ENCODE measurements around the gene PPP2R5E. TPM values are rescaled to one million over a fixed set of nuclear protein-coding genes. Genes with fewer than 3 reads are reported as not detected.
A peak's percentile ranks its signal among the peaks of the same experiment; 100 is the strongest.

PPP2R5E gene
- total and polyA plus RNA-seq, 10 of the 15 experiments (the other 5 are each of a cell fraction or from before 2014, with no cell fraction given) = 11.4 to 56.2 (median 22.7) TPM

GRCh38 chr14:63478437-63478852, 64.7 kb downstream of the PPP2R5E start:
- WGBS (ENCODE audit: insufficient coverage, insufficient replicate concordance, low lambda C conversion rate, missing lambda C conversion rate) = 24% methylated on average over 3 of the region's 3 CpGs
- CTCF ChIA-PET = interaction anchor here (0.9 to 1.5 kb wide), 2 partner anchors 12 to 13 kb away, joined by 3 to 4 read pairs; no protein-coding TSS in a partner anchor
- H3K27ac ChIP-seq (ENCODE audit: control insufficient read depth, insufficient read depth) = peak overlapping the region; percentile 81

More at GRCh38 chr14:63478437-63478852, 64.7 kb downstream of the PPP2R5E start:
- Histone ChIP-seq H3K79me2 (ENCODE audit: control insufficient read depth, insufficient read depth, low read length) (peaks cover 77% of the 10 kb centered on the region), H2AFZ (ENCODE audit: control insufficient read depth, low read depth, low read length) (no peak overlapping the region), H3K4me2 (ENCODE audit: control insufficient read depth, insufficient read depth) (peak overlapping the region; percentile 24), H3K27me3 (replicated peaks in 1 of 2; ENCODE audit: control insufficient read depth in 2 of 2, insufficient read depth in 2 of 2, low read length in 1 of 2) (no peaks in the 10 kb centered on the region), H3K9ac (ENCODE audit: control insufficient read depth, insufficient read depth, low read length) (no peak overlapping the region), H4K20me1 (ENCODE audit: control insufficient read depth, insufficient read depth) (no peaks in the 10 kb centered on the region), H3K36me3 (ENCODE audit: control insufficient read depth in 2 of 2, insufficient read depth in 2 of 2, low read length in 1 of 2) (peaks cover 0 to 1% of the 10 kb centered on the region in 2 experiments; a peak in 1 of 4 replicates), H3K9me3 (replicated peaks; ENCODE audit: control insufficient read depth, insufficient read depth, low read length) (no peaks in the 10 kb centered on the region), H3K4me3 (peak overlapping the region; percentile 24; the same call in 1 of the 2 replicates), H3K4me1 (ENCODE audit: control insufficient read depth, insufficient read depth, low read length) (peaks cover 29% of the 10 kb centered on the region)
- TF ChIP-seq POLR2A (IDR thresholded peaks at IDR 0.05; ENCODE audit: low read depth, low read length) (no peak), NFIC (IDR thresholded peaks at IDR 0.05; ENCODE audit: low read depth, low read length) (peak; percentile 51; the same call in 1 of the 2 replicates), BACH1 (IDR thresholded peaks at IDR 0.05; ENCODE audit: borderline replicate concordance) (no peak), LARP7 (IDR thresholded peaks at IDR 0.05) (no peak), NR2F1 (conservative IDR thresholded peaks at IDR 0.05) (0 out of 2 replicates have a peak, but pooled peaks have one; percentile 39), IKZF1 (conservative IDR thresholded peaks at IDR 0.05) (peak; percentile 47; the same call in 1 of the 2 replicates), SKIL (IDR thresholded peaks at IDR 0.05; ENCODE audit: low read depth, poor library complexity, severe bottlenecking) (peak; percentile 19), CEBPB (IDR thresholded peaks at IDR 0.05; ENCODE audit: borderline replicate concordance in 1 of 2, low read depth in 2 of 2, low read length in 2 of 2) (no peak), MTA2 (IDR thresholded peaks at IDR 0.05; ENCODE audit: low read depth) (0 out of 2 replicates have a peak, but pooled peaks have one; percentile 30), RELA (IDR thresholded peaks at IDR 0.05; ENCODE audit: borderline replicate concordance, partially characterized antibody) (no peak), IKZF2 (IDR thresholded peaks at IDR 0.05) (peak; percentile 28 to 73; a peak in 1 of 4 replicates), SREBF1 (IDR thresholded peaks at IDR 0.05; ENCODE audit: low read length) (0 out of 2 replicates have a peak, but pooled peaks have one; percentile 16), CREB1 (IDR thresholded peaks at IDR 0.05; ENCODE audit: low read depth) (0 out of 2 replicates have a peak, but pooled peaks have one; percentile 6), IRF3 (IDR thresholded peaks at IDR 0.05) (no peak), EP300 (IDR thresholded peaks at IDR 0.05; ENCODE audit: borderline replicate concordance in 1 of 2, control insufficient read depth in 1 of 2, low read depth in 2 of 2, low read length in 2 of 2) (peak in 1 of 2 experiments; percentile 13; a peak in 2 of 4 replicates), MEF2B (IDR thresholded peaks at IDR 0.05; ENCODE audit: partially characterized antibody, poor library complexity, severe bottlenecking) (peak; percentile 21), PKNOX1 (IDR thresholded peaks at IDR 0.05) (peak; percentile 53), ATF2 (IDR thresholded peaks at IDR 0.05; ENCODE audit: low read length) (0 out of 2 replicates have a peak, but pooled peaks have one; percentile 20)
- DNase-seq (ENCODE audit: low read depth, low spot score) = peak; percentile 65
- SMC1A ChIA-PET (ENCODE audit: uncharacterized antibody, unreplicated experiment) = interaction anchor here (0.8 to 4.1 kb wide), 17 partner anchors 8 to 246 kb away, joined by 3 to 31 read pairs (median 5); partner anchors contain the start of genes PPP2R5E and WDR89
- in situ Hi-C loops (cut with MboI) (no loop called here), intact Hi-C loops (cut with micrococcal nuclease; ENCODE audit: unreplicated experiment) (no loop called here)
- BruUV-seq (replicated peaks) = no TSS peak
- RAD21 ChIA-PET (ENCODE audit: unreplicated experiment) = interaction anchor here (0.9 to 3.6 kb wide), 8 partner anchors 9 to 89 kb away, joined by 3 to 24 read pairs (median 4); partner anchors contain the start of gene PPP2R5E
- peak; percentile 35 for FAIRE-seq
- POLR2A ChIA-PET = interaction anchor here (0.7 to 1.6 kb wide), 2 partner anchors 34 to 164 kb away, joined by 3 to 5 read pairs; partner anchors contain the start of gene WDR89
- ATAC-seq = peak; percentile 88

Measured in GM12878 (cell line).